ENCODE results near the gene B3GNT7. TPM values are rescaled to one million over a fixed set of nuclear protein-coding genes. Genes with fewer than 3 reads are reported as not detected.

B3GNT7 gene
- total and polyA plus RNA-seq, 2 experiments from 2014 or later: 44.2 to 89.4 TPM

DNA sequence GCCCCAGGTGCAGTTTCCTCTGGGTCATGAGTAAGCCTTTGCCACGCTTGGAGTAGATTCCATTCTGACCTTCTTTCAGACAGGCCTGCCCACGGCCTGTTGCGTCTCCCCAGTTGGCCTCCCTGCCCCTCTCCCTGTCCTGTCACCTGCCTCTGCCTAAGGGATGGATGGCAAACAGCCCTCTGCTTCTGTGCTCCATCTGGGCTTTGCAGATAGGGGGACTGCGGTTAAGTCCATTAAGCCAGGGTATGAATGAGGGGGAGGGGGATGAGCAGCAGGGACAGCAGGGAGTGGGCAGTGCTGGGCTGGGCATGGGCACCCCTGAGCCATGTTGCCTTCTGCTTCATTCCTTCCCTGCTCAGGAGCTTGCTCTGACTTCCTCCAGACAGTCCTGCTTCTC lies 37.6 kb upstream of the B3GNT7 start:
- DNase-seq (ENCODE audit: low spot score) (no peak), ATAC-seq (no peak)
- no peak overlapping the region for H3K4me3 Mint-ChIP-seq
- H3K4me1 ChIP-seq (ENCODE audit: insufficient read depth): peaks cover 19% of the 10 kb centered on the region
- H3K36me3 ChIP-seq (ENCODE audit: insufficient read depth): no peaks in the 10 kb centered on the region; the same call in 1 of the 2 replicates
- no peak overlapping the region for H3K27ac Mint-ChIP-seq
- peaks cover 2% of the 10 kb centered on the region; the same call in 1 of the 3 replicates for H3K9me3 Mint-ChIP-seq
- no peaks in the 10 kb centered on the region for H3K27me3 ChIP-seq (ENCODE audit: insufficient read depth)
- no peak overlapping the region for H2AFZ ChIP-seq
- 0 out of 2 replicates have a peak, but pooled peaks cover 6% of the 10 kb centered on the region for H3K9me2 ChIP-seq (ENCODE audit: insufficient read depth)
- no peak overlapping the region for H3K4me2 ChIP-seq
- H3K4me3 ChIP-seq: no peak overlapping the region
- H3K27me3 Mint-ChIP-seq (ENCODE audit: insufficient read depth, low read depth, poor library complexity): peaks cover 4% of the 10 kb centered on the region
- peaks cover 5% of the 10 kb centered on the region for H3K36me3 Mint-ChIP-seq (ENCODE audit: low read depth)
- TF ChIP-seq, protein P1, sequence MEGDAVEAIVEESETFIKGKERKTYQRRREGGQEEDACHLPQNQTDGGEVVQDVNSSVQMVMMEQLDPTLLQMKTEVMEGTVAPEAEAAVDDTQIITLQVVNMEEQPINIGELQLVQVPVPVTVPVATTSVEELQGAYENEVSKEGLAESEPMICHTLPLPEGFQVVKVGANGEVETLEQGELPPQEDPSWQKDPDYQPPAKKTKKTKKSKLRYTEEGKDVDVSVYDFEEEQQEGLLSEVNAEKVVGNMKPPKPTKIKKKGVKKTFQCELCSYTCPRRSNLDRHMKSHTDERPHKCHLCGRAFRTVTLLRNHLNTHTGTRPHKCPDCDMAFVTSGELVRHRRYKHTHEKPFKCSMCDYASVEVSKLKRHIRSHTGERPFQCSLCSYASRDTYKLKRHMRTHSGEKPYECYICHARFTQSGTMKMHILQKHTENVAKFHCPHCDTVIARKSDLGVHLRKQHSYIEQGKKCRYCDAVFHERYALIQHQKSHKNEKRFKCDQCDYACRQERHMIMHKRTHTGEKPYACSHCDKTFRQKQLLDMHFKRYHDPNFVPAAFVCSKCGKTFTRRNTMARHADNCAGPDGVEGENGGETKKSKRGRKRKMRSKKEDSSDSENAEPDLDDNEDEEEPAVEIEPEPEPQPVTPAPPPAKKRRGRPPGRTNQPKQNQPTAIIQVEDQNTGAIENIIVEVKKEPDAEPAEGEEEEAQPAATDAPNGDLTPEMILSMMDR (conservative IDR thresholded peaks at IDR 0.05; ENCODE audit: low read depth in 2 of 2): no peak
- TF ChIP-seq REST (IDR thresholded peaks at IDR 0.05; ENCODE audit: unreplicated experiment): no peak
- TF ChIP-seq ETS1 (IDR thresholded peaks at IDR 0.05): no peak
- TF ChIP-seq CREB1 (CRISPR knock-in tag; IDR thresholded peaks at IDR 0.05; ENCODE audit: low read depth): no peak
- no peak for TF ChIP-seq ZNF114 (CRISPR knock-in tag; IDR thresholded peaks at IDR 0.05)
- no peak for TF ChIP-seq EZH2phosphoT487 (IDR thresholded peaks at IDR 0.05; ENCODE audit: unreplicated experiment)
- TF ChIP-seq ZNF331 (CRISPR knock-in tag; IDR thresholded peaks at IDR 0.05; ENCODE audit: low read depth): no peak
- no peak for TF ChIP-seq NANOG (IDR thresholded peaks at IDR 0.05; ENCODE audit: borderline replicate concordance)
- TF ChIP-seq POLR2AphosphoS5 (IDR thresholded peaks at IDR 0.05; ENCODE audit: low read depth): no peak
- no peak for TF ChIP-seq ZNF462 (CRISPR knock-in tag; IDR thresholded peaks at IDR 0.05)
- no peak for TF ChIP-seq EZH2 (IDR thresholded peaks at IDR 0.05; ENCODE audit: low read depth, unreplicated experiment)
- no peak for TF ChIP-seq STAT1 (IDR thresholded peaks at IDR 0.05; ENCODE audit: unreplicated experiment)
- TF ChIP-seq JUNB (IDR thresholded peaks at IDR 0.05; ENCODE audit: unreplicated experiment): no peak
- no peaks in the 10 kb centered on the region for H3F3A ChIP-seq (replicated peaks; ENCODE audit: low read depth)
- H3K27ac ChIP-seq (ENCODE audit: low read depth): no peak overlapping the region
- peaks cover 45% of the 10 kb centered on the region for H3K4me1 Mint-ChIP-seq
- no peaks in the 10 kb centered on the region for H4K20me1 ChIP-seq (replicated peaks; ENCODE audit: insufficient read depth)
- H3K79me2 ChIP-seq (replicated peaks; ENCODE audit: insufficient read depth): no peaks in the 10 kb centered on the region
